ENCODE data around the gene SPECC1. TPM values are rescaled to one million over a fixed set of nuclear protein-coding genes. Genes with fewer than 3 reads are reported as not detected.

Gene SPECC1
- total and polyA plus RNA-seq, 9 of the 15 experiments (the other 6 are each of a cell fraction or from before 2014, with no cell fraction given) = 2.4 to 19.6 (median 14.7) TPM

Small RNAs within 50 kb of the gene (small RNA-seq; reads per million reads assigned to genes)
- gene AC008088.1 (not detected), gene RNU6-1057P (not detected), gene RNU6-258P (not detected), gene RNU6-467P (not detected)

Other genes with a start within 250 kb of the SPECC1 start
- gene ULK2, start 141.4 kb upstream of the SPECC1 start, total RNA-seq (2014; rRNA removed) = not detected in 2 replicates
- not detected in 2 replicates for gene ULK2, start 141.4 kb upstream of the SPECC1 start, total RNA-seq (2014; rRNA removed; fragmentation: Illumina TruSeq; extraction: Trizol)
- gene ULK2, start 141.4 kb upstream of the SPECC1 start, total RNA-seq (2015; rRNA removed; fragmentation: Illumina TruSeq; extraction: Trizol) = not detected in 2 replicates
- gene ULK2, start 141.4 kb upstream of the SPECC1 start, total RNA-seq (2021) = 0.18 and 0.38 TPM in 2 replicates
- gene ULK2, start 141.4 kb upstream of the SPECC1 start, polyA plus RNA-seq (2011; rRNA removed) = 0.11 TPM in 1 of 2 replicates, not detected in the other
- gene ULK2, start 141.4 kb upstream of the SPECC1 start, polyA plus RNA-seq (2014; fragmentation: Illumina TruSeq; extraction: Trizol) = not detected in 2 replicates
- under 1 TPM in 1 of 2 experiments, not detected in 1; 0.01 TPM for gene ULK2, start 141.4 kb upstream of the SPECC1 start, polyA plus RNA-seq (2014; fragmentation: Nextera tagmentation; extraction: Ambion mirVana)
- gene ULK2, start 141.4 kb upstream of the SPECC1 start, polyA plus RNA-seq (2014; rRNA removed) = 0.03 TPM in 1 of 2 replicates, not detected in the other
- gene AKAP10, start 31.5 kb upstream of the SPECC1 start, total RNA-seq (2014; rRNA removed) = 5.3 and 5.8 TPM in 2 replicates
- gene AKAP10, start 31.5 kb upstream of the SPECC1 start, total RNA-seq (2014; rRNA removed; fragmentation: Illumina TruSeq; extraction: Trizol) = 13.6 and 15.0 TPM in 2 replicates
- 10.3 and 12.0 TPM in 2 replicates for gene AKAP10, start 31.5 kb upstream of the SPECC1 start, total RNA-seq (2015; rRNA removed; fragmentation: Illumina TruSeq; extraction: Trizol)
- 13.8 and 14.4 TPM in 2 replicates for gene AKAP10, start 31.5 kb upstream of the SPECC1 start, total RNA-seq (2021)
- gene AKAP10, start 31.5 kb upstream of the SPECC1 start, polyA plus RNA-seq (2011; rRNA removed) = 20.3 and 21.1 TPM in 2 replicates
- gene AKAP10, start 31.5 kb upstream of the SPECC1 start, polyA plus RNA-seq (2014; fragmentation: Illumina TruSeq; extraction: Trizol) = 8.2 and 9.0 TPM in 2 replicates
- gene AKAP10, start 31.5 kb upstream of the SPECC1 start, polyA plus RNA-seq (2014; fragmentation: Nextera tagmentation; extraction: Ambion mirVana) = 1 to 10 TPM; 4.0 to 4.3 TPM
- gene AKAP10, start 31.5 kb upstream of the SPECC1 start, polyA plus RNA-seq (2014; rRNA removed) = 8.0 and 8.6 TPM in 2 replicates